ENCODE results near the gene GRM3.

DNA sequence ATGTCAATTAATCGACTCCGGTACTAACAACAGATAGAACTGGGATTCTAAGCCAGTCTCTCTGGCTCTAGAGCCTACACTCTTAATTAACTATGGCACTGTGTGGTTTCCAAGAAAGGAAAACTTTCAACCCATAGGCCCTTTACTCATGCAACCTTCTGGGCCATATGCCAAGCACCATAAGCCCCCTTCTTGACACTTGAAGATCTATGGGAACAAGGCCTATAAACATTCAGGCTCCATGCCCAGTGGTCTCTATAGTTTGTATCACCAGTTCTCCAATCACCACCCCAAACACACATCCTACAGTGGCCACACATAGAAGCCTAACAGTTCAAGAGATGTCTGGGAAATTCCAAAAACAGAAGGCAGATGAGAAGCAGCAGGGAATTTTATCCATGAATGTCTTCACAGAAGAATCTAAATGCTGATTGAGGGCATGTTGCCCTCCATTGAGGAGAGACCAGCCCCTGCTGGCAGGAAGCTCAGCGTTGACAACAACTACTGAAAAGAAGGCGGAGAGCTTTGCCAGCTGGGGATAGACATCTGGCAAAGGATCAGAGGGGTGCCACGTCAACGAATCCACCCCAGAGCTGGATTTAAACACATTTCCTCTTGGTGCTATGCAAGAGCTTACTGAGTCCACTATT is 64.4 kb downstream of the GRM3 start:
- TF ChIP-seq CTCF (IDR thresholded peaks at IDR 0.05), result no peak
- no peak for TF ChIP-seq POLR2AphosphoS5 (IDR thresholded peaks at IDR 0.05)
